DND-41 (cell line): ENCODE data around the gene PHF3.
"Not testable (repeated sequence)": the region's sequence is repeated elsewhere in the genome, so short reads cannot be mapped to it uniquely, and the experiment has no call there.

Source experiments
- ATAC-seq: fragments of 200-7000 bp; cut with Tn5 transposase; 3 replicates; pipeline ENCODE4 v1.9.1; 2021; ENCODE audit warnings: low read depth; ENCODE audit not compliant: insufficient read depth
- DNase-seq: peaks from one replicate; pipeline ENCODE4 v3.0.0-alpha.2; 2020
- H2AFZ ChIP-seq: 2 replicates; pipeline ENCODE4 v1.6.0; 2012; ENCODE audit warnings: low read depth, low read length
- H3K27ac ChIP-seq: 2 replicates; pipeline ENCODE4 v1.5.1; 2012; ENCODE audit warnings: low read length, inconsistent platforms
- H3K27me3 ChIP-seq: fragments of 200-600 bp; sonication (generic); 2 replicates; pipeline ENCODE4 v1.6.0; 2012; ENCODE audit warnings: low read length, mild to moderate bottlenecking, inconsistent platforms; ENCODE audit not compliant: insufficient read depth, poor library complexity
- H3K36me3 ChIP-seq: 2 replicates; pipeline ENCODE4 v1.5.1; 2012; ENCODE audit warnings: low read length, inconsistent platforms; ENCODE audit not compliant: insufficient read depth
- H3K4me1 ChIP-seq: 2 replicates; pipeline ENCODE4 v1.5.1; 2012; ENCODE audit warnings: mild to moderate bottlenecking, low read length; ENCODE audit not compliant: insufficient read depth
- H3K4me2 ChIP-seq: 2 replicates; pipeline ENCODE4 v1.6.0; 2012; ENCODE audit warnings: mild to moderate bottlenecking, moderate library complexity, low read length, inconsistent platforms; ENCODE audit not compliant: insufficient read depth
- H3K4me3 ChIP-seq, 2 experiments: fragments of 200-600 bp in 1 of 2; shearing (Covaris generic) in 1 of 2; 2 replicates each; pipeline ENCODE4 v1.5.1; 2012 to 2016; ENCODE audit warnings: inconsistent platforms in 2 of 2, low read length in 2 of 2, mild to moderate bottlenecking in 2 of 2, low read depth in 1 of 2, moderate library complexity in 1 of 2
- H3K79me2 ChIP-seq: 2 replicates; pipeline ENCODE4 v1.6.0; 2012; ENCODE audit warnings: low read length, inconsistent platforms; ENCODE audit not compliant: insufficient read depth
- H3K9ac ChIP-seq: 2 replicates; pipeline ENCODE4 v1.6.0; 2012; ENCODE audit warnings: low read depth, mild to moderate bottlenecking, inconsistent platforms, low read length, moderate library complexity
- H3K9me3 ChIP-seq: 2 replicates; pipeline ENCODE4 v1.5.1; 2012; ENCODE audit warnings: low read length, moderate library complexity, mild to moderate bottlenecking, inconsistent platforms; ENCODE audit not compliant: insufficient read depth, severe bottlenecking
- H4K20me1 ChIP-seq: 2 replicates; pipeline ENCODE4 v1.6.0; 2012; ENCODE audit warnings: low read length; ENCODE audit not compliant: insufficient read depth
- EZH2 ChIP-seq: IDR thresholded peaks from 3 replicates; pipeline ENCODE4 v1.6.1; 2012; ENCODE audit warnings: borderline replicate concordance, low read depth, mild to moderate bottlenecking, moderate library complexity, low read length, inconsistent platforms; ENCODE audit not compliant: severe bottlenecking
- TF ChIP-seq, protein P1 (sequence below): IDR thresholded peaks from 2 replicates; pipeline ENCODE4 v1.5.1; 2012; ENCODE audit warnings: borderline replicate concordance, low read length, moderate library complexity, mild to moderate bottlenecking; ENCODE audit not compliant: poor library complexity, severe bottlenecking; ENCODE audit errors: extremely low read depth

PHF3 gene

DNA sequence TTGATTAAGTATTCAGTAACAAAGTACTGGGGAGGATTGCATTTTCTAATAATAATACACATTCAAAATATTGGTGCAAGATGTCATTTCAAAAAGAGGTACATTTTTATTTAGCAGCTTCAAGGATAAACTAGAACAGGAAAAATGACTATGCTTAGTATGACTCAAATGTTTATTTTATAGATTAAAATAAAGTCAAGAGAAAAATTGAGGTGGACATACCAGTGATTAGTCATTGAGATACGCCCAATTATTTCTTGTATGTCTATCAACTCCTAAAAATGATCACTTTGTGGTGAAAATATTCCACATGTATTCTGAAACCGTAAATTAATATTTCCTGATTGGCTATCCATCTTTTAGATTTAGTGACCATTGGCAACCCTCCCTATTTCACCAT lies 96.7 kb downstream of the PHF3 start:
- ATAC-seq (no peak), DNase-seq (no peak)
- Histone ChIP-seq H3K4me1 (no peaks in the 10 kb centered on the region), H3K4me2 (no peak overlapping the region), H3K27ac (no peak overlapping the region), H2AFZ (no peak overlapping the region), H3K4me3 (no peak overlapping the region), H3K9ac (no peak overlapping the region), H3K27me3 (no peaks in the 10 kb centered on the region), H3K79me2 (no peaks in the 10 kb centered on the region), H3K9me3 (no peaks in the 10 kb centered on the region), H4K20me1 (no peaks in the 10 kb centered on the region), H3K36me3 (no peaks in the 10 kb centered on the region)
- TF ChIP-seq, protein P1, sequence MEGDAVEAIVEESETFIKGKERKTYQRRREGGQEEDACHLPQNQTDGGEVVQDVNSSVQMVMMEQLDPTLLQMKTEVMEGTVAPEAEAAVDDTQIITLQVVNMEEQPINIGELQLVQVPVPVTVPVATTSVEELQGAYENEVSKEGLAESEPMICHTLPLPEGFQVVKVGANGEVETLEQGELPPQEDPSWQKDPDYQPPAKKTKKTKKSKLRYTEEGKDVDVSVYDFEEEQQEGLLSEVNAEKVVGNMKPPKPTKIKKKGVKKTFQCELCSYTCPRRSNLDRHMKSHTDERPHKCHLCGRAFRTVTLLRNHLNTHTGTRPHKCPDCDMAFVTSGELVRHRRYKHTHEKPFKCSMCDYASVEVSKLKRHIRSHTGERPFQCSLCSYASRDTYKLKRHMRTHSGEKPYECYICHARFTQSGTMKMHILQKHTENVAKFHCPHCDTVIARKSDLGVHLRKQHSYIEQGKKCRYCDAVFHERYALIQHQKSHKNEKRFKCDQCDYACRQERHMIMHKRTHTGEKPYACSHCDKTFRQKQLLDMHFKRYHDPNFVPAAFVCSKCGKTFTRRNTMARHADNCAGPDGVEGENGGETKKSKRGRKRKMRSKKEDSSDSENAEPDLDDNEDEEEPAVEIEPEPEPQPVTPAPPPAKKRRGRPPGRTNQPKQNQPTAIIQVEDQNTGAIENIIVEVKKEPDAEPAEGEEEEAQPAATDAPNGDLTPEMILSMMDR = no peak
- TF ChIP-seq EZH2 = no peak

DNA sequence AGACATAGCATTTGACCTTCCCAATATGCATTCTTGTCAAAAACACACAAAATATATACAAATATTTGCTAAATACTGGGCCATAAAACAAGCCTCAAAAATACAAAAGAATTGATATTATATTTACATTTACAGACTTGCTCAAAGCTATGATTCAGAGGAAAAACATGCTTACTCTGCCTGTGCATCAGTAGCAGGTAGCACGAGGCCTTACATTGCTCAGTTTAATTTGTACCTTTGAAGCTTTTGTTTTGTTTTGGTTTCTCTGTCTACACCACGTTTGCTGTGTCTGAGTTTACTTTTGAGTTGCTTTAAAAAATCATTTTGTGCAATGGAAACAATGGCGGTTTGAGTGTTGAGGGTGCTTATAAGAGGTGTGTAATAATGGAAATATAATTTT lies 99.3 kb downstream of the PHF3 start:
- Histone ChIP-seq H2AFZ (no peak overlapping the region), H3K36me3 (no peaks in the 10 kb centered on the region), H3K9me3 (no peaks in the 10 kb centered on the region), H4K20me1 (no peaks in the 10 kb centered on the region), H3K79me2 (no peaks in the 10 kb centered on the region), H3K4me1 (no peaks in the 10 kb centered on the region), H3K4me2 (no peak overlapping the region), H3K27ac (no peak overlapping the region), H3K27me3 (no peaks in the 10 kb centered on the region), H3K9ac (no peak overlapping the region), H3K4me3 (no peak overlapping the region)
- DNase-seq (no peak), ATAC-seq (no peak)
- TF ChIP-seq, protein P1 = no peak
- no peak for TF ChIP-seq EZH2

GRCh38 chr6:63738190-63738589 lies 102.6 kb downstream of the PHF3 start:
- H3K27me3 ChIP-seq, H3K79me2 ChIP-seq, H3K9ac ChIP-seq, H3K36me3 ChIP-seq, H4K20me1 ChIP-seq, H3K27ac ChIP-seq, H2AFZ ChIP-seq, H3K4me3 ChIP-seq, ATAC-seq, H3K9me3 ChIP-seq, DNase-seq, H3K4me2 ChIP-seq, H3K4me1 ChIP-seq: not testable (repeated sequence)

DNA sequence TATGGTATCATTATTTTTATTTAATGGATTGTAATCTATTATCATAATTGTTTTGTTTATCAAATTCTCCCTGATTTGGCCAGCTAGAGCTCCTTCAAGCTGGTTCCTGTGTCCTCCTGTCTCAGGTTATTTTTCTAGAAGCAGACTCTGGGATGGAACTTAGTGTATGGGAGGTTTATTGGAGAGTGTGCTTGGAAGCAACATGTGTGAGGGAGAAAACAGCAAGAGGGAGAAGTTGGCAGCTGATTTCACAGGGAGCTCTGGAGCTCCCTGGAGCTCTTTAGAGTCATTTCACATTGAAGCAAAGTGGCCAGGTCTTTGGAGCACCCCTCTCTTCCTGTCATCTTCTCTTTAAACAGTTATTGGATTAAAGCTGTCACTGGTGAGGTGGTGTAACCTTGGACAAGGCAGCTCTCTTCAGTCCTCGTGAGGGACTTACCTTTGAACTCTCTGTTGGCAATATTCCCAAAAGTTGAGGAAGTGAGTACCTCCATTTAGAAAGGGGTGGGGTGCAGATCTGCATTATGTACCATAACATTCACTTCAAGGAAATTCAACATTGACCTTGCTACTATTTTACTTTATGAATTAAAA lies 103.6 kb downstream of the PHF3 start:
- no peak overlapping the region for H3K27ac ChIP-seq
- H2AFZ ChIP-seq = no peak overlapping the region
- ATAC-seq (no peak), DNase-seq (no peak)
- no peak overlapping the region for H3K9ac ChIP-seq
- H3K4me3 ChIP-seq = no peak overlapping the region
- H4K20me1 ChIP-seq = no peaks in the 10 kb centered on the region
- no peaks in the 10 kb centered on the region for H3K36me3 ChIP-seq
- H3K4me2 ChIP-seq = no peak overlapping the region
- no peaks in the 10 kb centered on the region for H3K4me1 ChIP-seq
- TF ChIP-seq, protein P1 = no peak
- TF ChIP-seq EZH2 = no peak
- no peaks in the 10 kb centered on the region for H3K9me3 ChIP-seq
- no peaks in the 10 kb centered on the region for H3K79me2 ChIP-seq
- no peaks in the 10 kb centered on the region for H3K27me3 ChIP-seq
